Motor neuron (in vitro differentiated cells): ENCODE data around the gene C19orf73. TPM values are rescaled to one million over a fixed set of nuclear protein-coding genes. Genes with fewer than 3 reads are reported as not detected.

Experiments
- ATAC-seq, 8 experiments: fragments of 200-7000 bp; cut with Tn5 transposase; replicated peaks in 6 of 8; 2 replicates each; pipeline ENCODE4 v1.8.0; 2021; ENCODE audit warnings: mild to moderate bottlenecking in 8 of 8, moderate library complexity in 8 of 8
- H3K27ac ChIP-seq, 2 donors: fragments of 250-450 bp; sonication (Bioruptor Pico); 2 replicates each; pipeline ENCODE4 v1.9.0; 2021; ENCODE audit warnings: antibody characterized with exemption in 2 of 2, mild to moderate bottlenecking in 2 of 2, moderate library complexity in 1 of 2
- H3K4me1 ChIP-seq, 2 donors: fragments of 250-450 bp; sonication (Bioruptor Pico); replicated peaks in 1 of 2; 2 replicates each; pipeline ENCODE4 v1.6.1; 2021; ENCODE audit warnings: antibody characterized with exemption in 2 of 2, mild to moderate bottlenecking in 2 of 2, moderate library complexity in 1 of 2
- H3K4me3 ChIP-seq, 5 donors: fragments of 250-450 bp; sonication (Bioruptor Pico); 2 replicates each; pipeline ENCODE4 v1.9.0; 2021; ENCODE audit warnings: antibody characterized with exemption in 5 of 5, mild to moderate bottlenecking in 5 of 5, moderate library complexity in 4 of 5
- WGBS, 10 experiments: fragments of 450-650 bp; shearing (Covaris generic); methylation state at CpG; one replicate each; pipeline ENCODE4 v1.0.0; 2022; 5-methylcytosine and 5-hydroxymethylcytosine counted together
- in situ Hi-C, 9 experiments: fragments of 400-800 bp; cut with MboI; loops; one replicate each; pipeline ENCODE4 v1.15.0; 2021; ENCODE audit warnings: low sequenced_read_pairs in 9 of 9, low pct_unique_long_range_greater_than_20kb in 2 of 9; ENCODE audit not compliant: unreplicated experiment in 9 of 9
- total RNA-seq, 8 experiments: library from RNA; unstranded; fragments of 300-600 nt; gene quantifications; 2 replicates each; pipeline versions ENCODE4 v1.2.3 to v1.2.4, GENCODE V29; 2022

Gene C19orf73
- total RNA-seq, 8 experiments from 2014 or later, result 2.3 to 5.7 (median 3.4) TPM

GRCh38 chr19:49097453-49098288, 21.3 kb downstream of the C19orf73 start:
- H3K4me3 ChIP-seq, result no peak overlapping the region
- no peak overlapping the region for H3K27ac ChIP-seq
- in situ Hi-C loops, result loop anchor here in 5 of 9 experiments (25.0 kb wide), 1 partner anchor 115 kb away; no protein-coding TSS in a partner anchor
- peak; percentile 54 to 83 (median 78) for ATAC-seq
- no peaks in the 10 kb centered on the region for H3K4me1 ChIP-seq
- 14 to 77% (median 60%) methylated on average over 1 to 6 of the region's 8 CpGs; no CpG with 5 or more reads in 3 of the 10 experiments for whole genome bisulfite sequencing, 10 experiments

GRCh38 chr19:49094505-49095482, 24.1 kb downstream of the C19orf73 start:
- in situ Hi-C loops, result loop anchor here in 5 of 9 experiments (25.0 kb wide), 1 partner anchor 118 kb away; no protein-coding TSS in a partner anchor
- ATAC-seq, result peak in 6 of 8 experiments; percentile 13 to 89 (median 48)
- H3K4me3 ChIP-seq, result no peak overlapping the region
- no peak overlapping the region for H3K27ac ChIP-seq
- H3K4me1 ChIP-seq, result no peaks in the 10 kb centered on the region
- WGBS, 10 experiments, result 68 to 95% (median 86%) methylated on average over 2 to 21 of the region's 23 CpGs; no CpG with 5 or more reads in 1 of the 10 experiments

GRCh38 chr19:49092686-49093085, 26.3 kb downstream of the C19orf73 start:
- no peak for ATAC-seq
- WGBS, 10 experiments, result 64 to 100% (median 94%) methylated on average over 3 to 6 of the region's 6 CpGs; no CpG with 5 or more reads in 3 of the 10 experiments
- in situ Hi-C loops, result loop anchor here in 5 of 9 experiments (25.0 kb wide), 1 partner anchor 120 kb away; no protein-coding TSS in a partner anchor
- Histone ChIP-seq H3K27ac (no peak overlapping the region), H3K4me1 (no peaks in the 10 kb centered on the region), H3K4me3 (no peak overlapping the region)

GRCh38 chr19:49091391-49092038, 27.4 kb downstream of the C19orf73 start:
- ATAC-seq, result no peak
- in situ Hi-C loops, result loop anchor here in 5 of 9 experiments (25.0 kb wide), 1 partner anchor 121 kb away; no protein-coding TSS in a partner anchor
- peaks cover 4 to 8% of the 10 kb centered on the region in 2 donors for H3K4me1 ChIP-seq
- WGBS, 10 experiments, result 80 to 100% (median 95%) methylated on average over 2 to 13 of the region's 17 CpGs; no CpG with 5 or more reads in 2 of the 10 experiments
- H3K4me3 ChIP-seq, result no peak overlapping the region
- H3K27ac ChIP-seq, result no peak overlapping the region

- Histone ChIP-seq H3K4me1 (peaks cover 13 to 19% of the 10 kb centered on the region in 2 donors), H3K27ac (peak overlapping the region in 1 of 2 donors; percentile 96), H3K4me3 (peak overlapping the region; percentile 71 to 85 (median 81))
- ATAC-seq, result no peak
- WGBS, 10 experiments, result 0 to 94% (median 40%) methylated on average over 1 to 9 of the region's 11 CpGs; no CpG with 5 or more reads in 3 of the 10 experiments
- in situ Hi-C loops, result loop anchor here in 5 of 9 experiments (25.0 kb wide), 1 partner anchor 126 kb away; no protein-coding TSS in a partner anchor
Measured at GRCh38 chr19:49086296-49086695, 32.6 kb downstream of the C19orf73 start.

GRCh38 chr19:49085868-49086232, 33.1 kb downstream of the C19orf73 start:
- 0 to 6% (median 0%) methylated on average over 2 to 14 of the region's 14 CpGs; no CpG with 5 or more reads in 1 of the 10 experiments for WGBS, 10 experiments
- H3K27ac ChIP-seq, result peak overlapping the region; percentile 89 to 96
- in situ Hi-C loops, result loop anchor here in 5 of 9 experiments (25.0 kb wide), 1 partner anchor 126 kb away; no protein-coding TSS in a partner anchor

GRCh38 chr19:49085020-49085867, 33.7 kb downstream of the C19orf73 start, which contains the start of gene SNRNP70:
Gene SNRNP70 (plus strand): TSS chr19:49085451. CDS start chr19:49086415, 964 bp downstream.
- Histone ChIP-seq H3K27ac (peak within 1 kb of the TSS; percentile 89 to 96), H3K4me1 (peaks cover 13 to 19% of the 10 kb centered on the region in 2 donors), H3K4me3 (peak within 1 kb of the TSS; percentile 71 to 85 (median 81))
- in situ Hi-C loops, result loop anchor here in 5 of 9 experiments (25.0 kb wide), 1 partner anchor 127 kb away; no protein-coding TSS in a partner anchor
- peak; percentile 85 to 97 (median 91) for ATAC-seq
- WGBS, 10 experiments, result 0% methylated on average over 1 to 25 of the region's 89 CpGs; no CpG with 5 or more reads in 3 of the 10 experiments

More at GRCh38 chr19:49085868-49086232, 33.1 kb downstream of the C19orf73 start:
- peaks cover 13 to 19% of the 10 kb centered on the region in 2 donors for H3K4me1 ChIP-seq
- peak in 1 of 8 experiments; percentile 1 for ATAC-seq
- H3K4me3 ChIP-seq, result peak overlapping the region; percentile 71 to 85 (median 81)

- in situ Hi-C loops, result loop anchor here in 5 of 9 experiments (25.0 kb wide), 1 partner anchor 128 kb away; no protein-coding TSS in a partner anchor
- 35 to 100% (median 82%) methylated on average over 1 to 23 of the region's 26 CpGs for WGBS, 10 experiments
- H3K27ac ChIP-seq, result peak overlapping the region; percentile 75 to 83
- H3K4me3 ChIP-seq, result peak overlapping the region; percentile 17 to 85 (median 27)
- ATAC-seq, result no peak
- H3K4me1 ChIP-seq, result peaks cover 13 to 19% of the 10 kb centered on the region in 2 donors
Measured at GRCh38 chr19:49084206-49085019, 34.5 kb downstream of the C19orf73 start.

GRCh38 chr19:49081273-49081672, 37.7 kb downstream of the C19orf73 start:
- WGBS, 10 experiments, result 33 to 60% (median 33%) methylated on average over 1 of the region's 1 CpG; no CpG with 5 or more reads in 7 of the 10 experiments
- peaks cover 6 to 8% of the 10 kb centered on the region in 2 donors for H3K4me1 ChIP-seq
- ATAC-seq, result no peak
- H3K27ac ChIP-seq, result no peak overlapping the region
- no peak overlapping the region for H3K4me3 ChIP-seq
- in situ Hi-C loops, result loop anchor here in 5 of 9 experiments (25.0 kb wide), 1 partner anchor 131 kb away; no protein-coding TSS in a partner anchor

- in situ Hi-C loops, result loop anchor here in 5 of 9 experiments (25.0 kb wide), 1 partner anchor 132 kb away; no protein-coding TSS in a partner anchor
- H3K4me1 ChIP-seq, result peaks cover 4 to 6% of the 10 kb centered on the region in 2 donors
- WGBS, 10 experiments, result 17 to 95% (median 73%) methylated on average over 2 to 3 of the region's 4 CpGs; no CpG with 5 or more reads in 3 of the 10 experiments
- H3K4me3 ChIP-seq, result no peak overlapping the region
- no peak for ATAC-seq
- no peak overlapping the region for H3K27ac ChIP-seq
Measured at GRCh38 chr19:49080392-49080791, 38.6 kb downstream of the C19orf73 start.
